Heart left ventricle (tissue), 13 donors: ENCODE results near the gene MARCHF3.

Experiments
- CTCF ChIP-seq, 12 donors: fragments of 200-600 bp; sonication (generic) in 4 of 12; IDR thresholded peaks; one replicate each; pipeline versions ENCODE4 v1.5.0 to v1.8.0; 2018 to 2022; ENCODE audit warnings: antibody characterized with exemption in 12 of 12, mild to moderate bottlenecking in 5 of 12
- POLR2A ChIP-seq, 2 donors: fragments of 450-650 bp; IDR thresholded peaks; one replicate each; pipeline ENCODE4 v1.6.1; 2017; ENCODE audit warnings: antibody characterized with exemption in 2 of 2, mild to moderate bottlenecking in 2 of 2, moderate library complexity in 2 of 2
- donor health status: ischemic (EF 13 %, LVEDD 7.1; RV severe dilation, severe dysfunction).
- donor health status: DM: no; HTN: yes; CAD: no.
- donor health status: DM: no; HTN: no; CAD: no.
- donor health status: ischemic (EF 25% LVEDD 6.9; RV normal size, moderate dysfunction).
- donor health status: ischemic (EF 25% LVEDD 5.7; RV mildly dilated, moderate dysfunction).
- donor health status: ischemic (EF 35%, LVEDD 5.7; RV mildly dilated, moderate dysfunction).
- donor health status: nonischemic (EF 11% LVEDD 7.7; RV severe dilation, severe dysfunction).
- donor health status: DM: yes; HTN: yes; CAD: no.
- donor health status: PGD.
- donor health status: ischemic (EF 29% LVEDD 5.4; RV normal size, mild dysfunction).
- donor health status: nonischemic (EF 23%, LVEDD 6.1; RV moderate dilation, normal function).

- TF ChIP-seq POLR2A (IDR thresholded peaks at IDR 0.05) (no peak), CTCF (IDR thresholded peaks at IDR 0.05) (no peak)
Observed at GRCh38 chr5:126965061-126965475, 65.3 kb downstream of the MARCHF3 start.
